ENCODE results near the gene KIF6.

Gene KIF6

GRCh38 chr6:39386487-39386886 lies 338.7 kb downstream of the KIF6 start:
- no peak for DNase-seq (ENCODE audit: low read depth, low spot score)

GRCh38 chr6:39381550-39382140 lies 343.6 kb downstream of the KIF6 start:
- no peak for DNase-seq (ENCODE audit: low read depth, low spot score)

- no peak for DNase-seq (ENCODE audit: low read depth, low spot score)
Observed at GRCh38 chr6:39380837-39381549, 344.2 kb downstream of the KIF6 start.

DNA sequence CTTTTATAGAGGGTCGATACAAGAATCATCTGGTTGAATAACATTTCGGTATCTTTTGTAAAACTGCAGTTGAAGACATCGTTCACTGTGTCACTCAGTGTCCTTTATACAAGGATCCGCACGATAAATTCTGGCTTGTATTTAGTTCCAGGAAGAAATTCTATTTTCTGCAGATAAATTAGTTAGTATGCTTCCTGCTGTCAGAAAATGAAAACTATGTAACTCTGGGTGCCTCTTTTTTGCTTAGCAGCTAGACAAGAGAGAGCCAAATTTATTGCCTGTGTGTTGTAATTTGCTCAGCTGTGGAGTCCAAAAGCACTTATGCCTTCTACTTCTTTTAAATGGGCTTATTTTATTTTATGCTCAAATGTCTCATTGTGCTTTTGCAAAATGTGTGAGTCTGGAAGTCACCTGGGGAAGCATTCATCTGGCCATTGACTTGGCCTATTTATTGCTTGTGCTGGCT lies 346.2 kb downstream of the KIF6 start:
- no peak for DNase-seq (ENCODE audit: low read depth, low spot score)

DNA sequence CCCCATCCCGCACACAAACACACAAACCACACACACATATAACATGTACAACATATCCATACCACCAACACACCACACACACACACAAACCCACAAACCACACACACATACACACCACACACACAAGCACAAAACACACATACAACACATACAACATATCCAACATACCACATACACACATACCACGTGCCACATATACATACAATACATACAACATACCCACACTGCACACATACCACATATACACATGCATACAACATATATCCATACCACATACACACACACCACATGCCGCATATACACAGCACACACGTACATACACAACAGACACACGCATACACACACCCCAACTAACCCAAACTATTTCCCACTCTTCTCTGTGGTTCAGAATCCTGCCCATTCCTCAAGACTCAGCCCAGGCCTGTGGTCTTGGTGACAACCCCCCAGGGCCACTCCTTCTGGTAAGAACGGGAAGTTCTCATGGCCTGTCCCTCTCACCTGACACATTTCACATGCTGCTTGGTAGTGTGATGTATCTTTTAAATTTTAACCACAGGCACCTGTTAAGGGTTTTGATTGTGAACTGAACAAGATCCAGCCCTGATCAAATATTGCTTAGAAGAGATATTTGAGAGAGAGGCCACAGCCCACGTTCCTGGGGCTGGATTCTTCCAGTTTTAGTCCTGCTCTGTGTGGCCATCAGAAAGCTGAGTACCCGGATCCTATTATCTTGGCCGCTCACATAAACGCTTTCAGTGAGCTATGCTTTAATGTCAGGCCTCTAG lies 346.8 kb downstream of the KIF6 start:
- DNase-seq (ENCODE audit: low read depth, low spot score), result no peak

GRCh38 chr6:39377539-39377950 lies 347.7 kb downstream of the KIF6 start:
- no peak for DNase-seq (ENCODE audit: low read depth, low spot score)

- no peak for DNase-seq (ENCODE audit: low read depth, low spot score)
Observed at GRCh38 chr6:39375405-39375804, 349.8 kb downstream of the KIF6 start.

GRCh38 chr6:39370390-39370789 lies 354.8 kb downstream of the KIF6 start:
- no peak for DNase-seq (ENCODE audit: low read depth, low spot score)

DNA sequence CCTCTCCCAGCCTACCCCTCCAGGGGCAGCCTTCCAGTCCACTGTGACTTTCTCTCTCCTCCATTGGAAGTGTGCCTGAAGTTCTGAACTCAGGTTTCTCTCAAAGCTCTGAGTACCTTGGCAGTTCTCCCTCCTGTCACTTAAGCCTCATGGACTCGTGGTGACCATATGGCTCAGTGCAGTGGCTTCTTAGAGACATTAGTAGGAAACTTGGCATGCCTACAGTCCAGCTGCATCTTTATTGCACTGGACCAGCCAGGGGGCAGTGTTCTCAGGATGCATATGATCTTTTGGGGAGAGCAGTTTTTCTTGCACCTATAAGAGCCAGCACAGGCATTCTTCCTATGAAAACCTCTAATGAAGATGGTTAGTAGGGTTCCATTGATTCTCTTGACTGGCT lies 355.2 kb downstream of the KIF6 start:
- no peak for DNase-seq (ENCODE audit: low read depth, low spot score)

- DNase-seq (ENCODE audit: low read depth, low spot score), result no peak
Observed at GRCh38 chr6:39367700-39368099, 357.5 kb downstream of the KIF6 start.

DNA sequence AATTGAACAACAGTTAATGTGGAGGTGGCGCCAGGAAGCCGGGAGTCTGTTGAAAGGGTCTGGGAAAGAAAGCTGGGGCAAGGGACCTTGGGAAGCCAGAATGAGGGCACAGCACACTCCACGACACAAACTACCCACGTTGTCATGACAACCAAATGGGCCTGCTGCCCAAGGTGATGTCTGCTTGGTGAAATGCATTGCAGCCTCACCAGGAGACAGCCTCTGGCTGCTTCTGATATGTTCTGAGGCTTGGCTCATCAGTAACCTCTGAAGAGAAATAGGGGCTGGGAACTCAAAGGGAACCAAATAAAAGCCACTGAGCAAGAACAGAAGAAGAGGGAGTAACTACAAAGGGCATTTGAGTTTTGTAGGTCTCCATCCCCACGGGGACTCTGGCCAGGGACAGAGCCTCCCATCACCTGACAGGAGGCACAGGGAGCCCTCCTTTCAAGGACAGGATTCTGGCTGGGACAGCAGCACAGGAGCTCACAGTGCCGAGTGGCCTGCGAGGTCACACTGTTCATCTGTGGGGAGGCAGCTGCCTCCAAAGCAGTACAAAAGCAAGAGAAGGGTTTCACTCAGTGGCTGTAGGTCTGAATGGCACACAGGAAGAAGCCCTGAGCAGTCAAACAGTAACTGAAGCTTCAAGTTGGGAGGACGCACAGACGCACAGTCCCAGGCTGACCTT lies 358.1 kb downstream of the KIF6 start:
- no peak for DNase-seq (ENCODE audit: low read depth, low spot score)

GRCh38 chr6:39365281-39366074 lies 359.7 kb downstream of the KIF6 start:
- DNase-seq (ENCODE audit: low read depth, low spot score), result no peak

DNA sequence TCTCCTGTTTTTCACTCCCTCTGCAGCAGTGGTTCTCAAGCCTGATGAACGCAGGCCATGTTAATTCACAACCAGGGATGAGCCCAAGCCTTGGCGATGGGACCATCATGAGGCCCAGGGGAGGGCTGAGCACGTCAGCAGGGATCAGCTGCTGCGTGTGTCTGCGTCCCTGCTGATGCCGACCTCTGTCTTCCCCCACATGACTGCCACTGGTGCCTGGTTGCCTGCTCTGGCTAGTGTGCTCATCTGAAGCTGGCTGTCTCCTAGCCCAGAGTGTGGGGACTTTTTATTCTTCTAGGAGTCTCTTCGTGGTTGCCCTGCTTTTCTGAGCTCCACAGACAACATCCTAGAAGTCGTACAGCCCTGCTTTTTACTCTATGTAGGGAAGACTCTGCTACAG lies 361.9 kb downstream of the KIF6 start:
- DNase-seq (ENCODE audit: low read depth, low spot score), result no peak

DNA sequence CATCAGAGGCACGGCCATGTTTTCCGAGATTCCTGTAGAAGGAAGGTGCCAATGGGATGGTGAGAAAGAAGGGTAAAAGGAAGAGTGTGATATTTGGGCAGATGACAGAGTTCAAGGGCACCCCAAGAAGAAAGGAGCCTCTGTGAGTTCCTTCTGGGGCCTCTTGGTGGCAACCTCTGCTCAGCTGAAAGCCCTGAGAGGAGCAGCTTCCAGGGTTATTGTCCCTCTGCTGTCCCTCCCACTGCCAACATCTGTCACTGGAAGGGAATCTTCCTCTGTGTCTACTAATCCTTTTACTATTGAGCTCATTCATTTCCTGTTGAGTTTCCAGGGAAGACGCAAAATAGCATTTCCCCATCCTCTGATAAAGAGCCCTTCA lies 362.7 kb downstream of the KIF6 start:
- no peak for DNase-seq (ENCODE audit: low read depth, low spot score)

DNA sequence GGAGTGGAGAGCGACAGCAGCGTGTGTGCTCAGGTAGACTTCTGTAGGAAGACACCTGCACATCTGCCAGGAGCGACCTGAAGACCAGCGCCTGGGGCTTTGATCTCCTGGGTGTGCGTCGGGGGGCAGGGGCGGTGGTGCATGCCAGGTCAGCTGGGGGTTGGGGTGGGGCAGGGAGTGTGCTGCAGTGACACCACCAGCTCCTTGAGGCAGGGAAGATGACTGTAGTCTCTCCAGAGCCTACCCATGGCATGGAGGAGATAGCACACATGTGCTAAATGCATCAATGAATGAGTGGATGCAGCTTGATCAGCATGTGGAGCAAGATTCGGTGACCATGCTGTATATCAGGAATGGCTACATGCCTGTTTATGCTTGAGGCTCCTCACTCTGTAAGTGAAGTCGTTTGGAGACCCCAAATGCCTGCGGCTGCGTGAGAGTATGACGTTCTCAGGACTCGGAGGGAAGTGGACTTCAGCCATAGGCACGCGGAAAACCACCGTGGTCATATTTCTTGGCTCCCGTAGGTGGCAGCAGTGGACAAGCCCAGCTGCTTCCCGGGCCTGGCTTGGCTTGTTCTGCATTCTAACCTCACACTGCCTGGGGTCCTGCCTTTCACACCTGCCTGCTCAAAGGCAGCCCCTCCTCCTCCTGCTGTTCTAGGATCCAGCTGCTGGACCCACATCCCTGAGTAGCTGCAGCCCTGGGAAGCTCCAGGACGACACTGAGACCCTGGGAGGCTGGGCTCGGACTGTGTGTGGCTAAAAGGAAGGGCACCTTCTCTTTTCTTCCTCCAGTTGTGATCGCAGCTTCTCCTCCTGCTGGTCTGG lies 363.3 kb downstream of the KIF6 start:
- DNase-seq (ENCODE audit: low read depth, low spot score), result no peak

GRCh38 chr6:39360378-39360777 lies 364.8 kb downstream of the KIF6 start:
- DNase-seq (ENCODE audit: low read depth, low spot score), result no peak

DNA sequence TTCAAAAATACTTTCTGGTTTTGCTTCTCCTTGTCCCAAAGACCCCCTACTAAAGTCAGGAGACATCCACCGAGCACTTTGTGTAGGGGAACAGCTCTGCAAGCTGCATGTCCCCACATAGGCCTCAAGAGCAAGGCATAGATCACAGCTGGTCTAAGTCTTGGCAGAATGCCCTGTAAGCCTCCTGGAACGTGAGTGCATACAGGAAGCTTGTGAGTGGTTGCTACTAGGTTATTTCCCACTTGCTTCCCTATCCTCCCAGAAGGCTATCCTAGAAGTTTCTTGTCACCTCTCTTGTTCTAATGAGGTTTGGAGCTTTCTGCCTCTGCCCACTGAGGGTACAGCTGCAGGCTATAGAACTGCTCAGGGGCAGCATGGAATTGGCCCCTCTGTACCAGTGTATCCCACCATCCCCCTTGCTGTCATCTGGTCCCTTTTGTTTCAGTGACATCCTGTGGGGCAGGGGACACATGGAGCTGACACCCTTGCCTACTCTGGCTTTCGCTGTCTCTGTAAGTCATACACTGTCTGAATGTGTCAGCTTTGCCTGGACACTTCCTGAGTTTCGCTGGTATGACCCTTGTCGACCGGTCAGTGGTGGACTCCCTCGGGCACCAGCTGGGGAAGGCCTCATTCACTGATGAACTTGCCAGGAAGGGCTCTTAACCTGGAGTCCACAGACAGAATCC lies 367.1 kb downstream of the KIF6 start:
- DNase-seq (ENCODE audit: low read depth, low spot score), result no peak

DNA sequence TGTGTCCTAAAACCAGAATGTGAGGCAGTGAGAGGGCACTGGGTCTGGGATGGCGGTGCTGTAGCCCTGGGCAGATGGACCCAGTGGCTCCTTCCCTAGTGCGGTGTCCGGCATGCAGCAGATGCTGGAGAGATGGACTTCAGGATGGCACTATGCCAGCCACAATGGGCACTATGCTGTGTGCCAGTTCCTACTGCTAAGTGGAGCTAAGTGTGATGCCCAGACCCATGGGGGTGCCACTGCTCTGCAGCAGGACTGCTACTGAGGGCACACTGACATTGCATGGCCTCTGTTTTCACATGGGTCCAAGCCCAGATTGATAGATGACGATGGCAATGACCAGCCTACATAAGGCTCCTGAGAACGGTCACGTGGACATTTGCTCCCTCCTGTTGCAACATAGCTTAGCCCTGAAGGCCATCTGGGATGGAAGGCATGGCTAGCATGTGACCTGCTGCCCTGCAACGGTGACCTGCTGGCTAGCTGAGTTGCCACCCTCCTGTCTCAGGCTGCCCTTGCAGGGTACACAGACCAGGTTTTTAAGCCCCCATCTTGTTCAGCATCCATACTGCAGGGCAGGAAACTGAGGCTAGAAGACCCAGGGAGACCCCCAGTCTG lies 371.4 kb downstream of the KIF6 start:
- no peak for DNase-seq (ENCODE audit: low read depth, low spot score)

DNA sequence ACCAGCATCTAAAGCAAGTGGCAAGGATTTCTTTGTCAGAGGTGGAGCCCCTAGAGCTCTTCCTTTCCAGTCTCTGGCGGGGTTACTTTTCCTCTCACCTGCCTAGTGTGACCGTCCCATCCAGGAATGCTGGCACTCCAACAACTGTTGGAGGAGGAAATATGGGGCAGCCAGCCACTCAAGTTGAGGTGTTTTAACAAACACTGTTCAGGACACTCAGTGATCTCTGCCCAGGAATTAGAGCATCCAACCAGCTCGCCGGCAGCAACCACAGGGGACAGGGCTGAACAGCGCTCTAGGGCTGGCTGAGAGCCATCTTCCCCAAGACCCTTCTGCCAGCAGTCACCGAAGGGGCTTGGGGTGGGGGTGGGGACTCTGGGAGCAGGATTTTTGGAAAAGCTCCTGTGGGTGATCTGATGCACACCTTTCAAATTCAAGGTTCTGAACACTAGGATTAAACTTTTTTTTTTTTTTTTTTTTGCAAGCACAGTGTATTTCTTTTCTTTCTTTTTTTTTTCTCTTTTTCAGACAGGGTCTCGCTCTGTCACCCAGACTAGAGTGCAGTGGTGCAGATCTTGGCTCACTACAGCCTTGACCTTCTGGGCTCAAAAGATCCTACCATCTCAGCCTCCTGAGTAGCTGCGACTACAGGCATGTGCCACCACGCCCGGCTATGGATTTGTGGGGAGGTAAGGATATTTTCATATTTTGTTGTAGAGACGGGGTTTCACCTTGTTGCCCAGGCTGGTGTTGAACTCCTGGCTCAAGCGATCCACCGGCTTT lies 374.3 kb downstream of the KIF6 start:
- DNase-seq (ENCODE audit: low read depth, low spot score), result no peak

Measured in activated CD4-positive, CD25-positive, alpha-beta regulatory T cell treated with anti-CD3 and anti-CD28 coated beads, Interleukin-2, amount 50 U/mL, for 16 hours (primary cell).